Lower leg skin (tissue), 3 donors: Measurements from ENCODE around the gene SLC16A3.

Experiments used
- CTCF ChIP-seq, 3 donors: fragments of 450-650 bp; IDR thresholded peaks; one replicate each; pipeline ENCODE4 v1.5.1; 2016; ENCODE audit warnings: antibody characterized with exemption in 3 of 3, mild to moderate bottlenecking in 3 of 3, moderate library complexity in 2 of 3
- POLR2A ChIP-seq, 2 donors: fragments of 450-650 bp; IDR thresholded peaks; one replicate each; pipeline ENCODE4 v1.6.1; 2016 to 2017; ENCODE audit warnings: antibody characterized with exemption in 2 of 2, mild to moderate bottlenecking in 1 of 2, moderate library complexity in 1 of 2

- TF ChIP-seq CTCF (IDR thresholded peaks at IDR 0.05) = no peak
- no peak for TF ChIP-seq POLR2A (IDR thresholded peaks at IDR 0.05)
These were observed 52.8 kb downstream of the SLC16A3 start for GRCh38 chr17:82281502-82282238.
